Astrocyte (in vitro differentiated cells and primary cell): ENCODE data around the gene ITPK1.

Experiments used
- EZH2 ChIP-seq: IDR thresholded peaks from 2 replicates; pipeline ENCODE4 v1.6.1; 2012; ENCODE audit warnings: mild to moderate bottlenecking, low read length, inconsistent platforms; ENCODE audit not compliant: insufficient read depth
- TF ChIP-seq, protein P1 (sequence below): IDR thresholded peaks from 2 replicates; pipeline ENCODE4 v1.5.1; 2011; ENCODE audit warnings: low read depth, mild to moderate bottlenecking, inconsistent platforms, low read length, moderate library complexity; ENCODE audit not compliant: insufficient read depth

DNA sequence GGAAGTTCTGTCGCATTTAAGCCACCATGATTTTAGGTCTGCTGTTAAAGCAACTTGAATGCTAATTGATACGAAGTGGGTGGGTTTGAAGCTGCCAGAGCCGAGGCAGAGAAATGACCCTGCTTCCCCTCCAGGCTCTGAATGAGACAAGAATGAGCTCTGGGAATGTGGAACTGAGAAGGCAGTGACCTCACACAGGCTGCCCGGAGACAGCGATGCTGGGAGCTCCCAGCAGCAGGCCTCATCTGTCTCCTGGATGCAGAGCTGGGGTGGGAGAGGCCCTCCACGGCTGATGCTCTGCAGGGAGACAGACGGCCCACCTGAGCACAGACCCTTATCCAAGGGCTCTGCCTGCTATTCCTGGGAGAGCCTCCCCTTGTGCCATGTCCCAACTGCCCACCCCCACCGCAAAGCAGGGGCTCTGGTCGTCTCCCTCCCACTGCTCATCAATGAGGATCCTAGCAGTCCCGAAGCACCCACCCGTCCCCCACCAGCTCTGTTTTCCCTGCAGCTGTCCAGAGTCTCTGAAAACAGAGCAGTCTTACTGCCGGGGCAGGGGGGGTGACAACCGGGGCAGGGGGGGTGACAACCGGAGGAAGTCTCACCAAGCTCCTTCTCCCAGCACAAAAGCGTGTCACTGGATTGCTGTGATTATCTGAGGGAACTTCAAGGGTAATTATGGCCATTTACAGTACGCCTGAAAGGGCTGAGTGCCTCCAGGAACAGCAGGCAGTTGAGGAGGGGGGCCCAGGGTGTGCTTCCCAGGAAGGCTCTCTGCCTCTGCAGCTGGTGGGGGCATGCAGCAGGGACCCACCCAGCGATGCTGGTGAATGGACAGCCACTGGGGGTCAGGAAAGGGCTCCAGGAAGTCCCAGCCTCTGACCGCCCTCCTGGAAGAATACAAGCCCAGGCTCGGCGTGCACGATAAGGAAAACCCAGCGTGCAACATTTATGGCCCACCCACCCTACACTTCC, 125.0 kb downstream of the ITPK1 start:
- TF ChIP-seq, protein P1, sequence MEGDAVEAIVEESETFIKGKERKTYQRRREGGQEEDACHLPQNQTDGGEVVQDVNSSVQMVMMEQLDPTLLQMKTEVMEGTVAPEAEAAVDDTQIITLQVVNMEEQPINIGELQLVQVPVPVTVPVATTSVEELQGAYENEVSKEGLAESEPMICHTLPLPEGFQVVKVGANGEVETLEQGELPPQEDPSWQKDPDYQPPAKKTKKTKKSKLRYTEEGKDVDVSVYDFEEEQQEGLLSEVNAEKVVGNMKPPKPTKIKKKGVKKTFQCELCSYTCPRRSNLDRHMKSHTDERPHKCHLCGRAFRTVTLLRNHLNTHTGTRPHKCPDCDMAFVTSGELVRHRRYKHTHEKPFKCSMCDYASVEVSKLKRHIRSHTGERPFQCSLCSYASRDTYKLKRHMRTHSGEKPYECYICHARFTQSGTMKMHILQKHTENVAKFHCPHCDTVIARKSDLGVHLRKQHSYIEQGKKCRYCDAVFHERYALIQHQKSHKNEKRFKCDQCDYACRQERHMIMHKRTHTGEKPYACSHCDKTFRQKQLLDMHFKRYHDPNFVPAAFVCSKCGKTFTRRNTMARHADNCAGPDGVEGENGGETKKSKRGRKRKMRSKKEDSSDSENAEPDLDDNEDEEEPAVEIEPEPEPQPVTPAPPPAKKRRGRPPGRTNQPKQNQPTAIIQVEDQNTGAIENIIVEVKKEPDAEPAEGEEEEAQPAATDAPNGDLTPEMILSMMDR, result no peak
- TF ChIP-seq EZH2, result no peak
